GM21576 (cell line): ENCODE measurements around the gene ETV7.
A peak's percentile ranks its signal among the peaks of the same experiment; 100 is the strongest.
"Not testable (repeated sequence)": the region's sequence is repeated elsewhere in the genome, so short reads cannot be mapped to it uniquely, and the experiment has no call there.

Source experiments
- ATAC-seq: cut with Tn5 transposase; IDR thresholded peaks from one replicate; pipeline ENCODE4 v1.9.1; 2021; ENCODE audit warnings: mild to moderate bottlenecking, moderate library complexity; ENCODE audit not compliant: unreplicated experiment

ETV7 gene

DNA sequence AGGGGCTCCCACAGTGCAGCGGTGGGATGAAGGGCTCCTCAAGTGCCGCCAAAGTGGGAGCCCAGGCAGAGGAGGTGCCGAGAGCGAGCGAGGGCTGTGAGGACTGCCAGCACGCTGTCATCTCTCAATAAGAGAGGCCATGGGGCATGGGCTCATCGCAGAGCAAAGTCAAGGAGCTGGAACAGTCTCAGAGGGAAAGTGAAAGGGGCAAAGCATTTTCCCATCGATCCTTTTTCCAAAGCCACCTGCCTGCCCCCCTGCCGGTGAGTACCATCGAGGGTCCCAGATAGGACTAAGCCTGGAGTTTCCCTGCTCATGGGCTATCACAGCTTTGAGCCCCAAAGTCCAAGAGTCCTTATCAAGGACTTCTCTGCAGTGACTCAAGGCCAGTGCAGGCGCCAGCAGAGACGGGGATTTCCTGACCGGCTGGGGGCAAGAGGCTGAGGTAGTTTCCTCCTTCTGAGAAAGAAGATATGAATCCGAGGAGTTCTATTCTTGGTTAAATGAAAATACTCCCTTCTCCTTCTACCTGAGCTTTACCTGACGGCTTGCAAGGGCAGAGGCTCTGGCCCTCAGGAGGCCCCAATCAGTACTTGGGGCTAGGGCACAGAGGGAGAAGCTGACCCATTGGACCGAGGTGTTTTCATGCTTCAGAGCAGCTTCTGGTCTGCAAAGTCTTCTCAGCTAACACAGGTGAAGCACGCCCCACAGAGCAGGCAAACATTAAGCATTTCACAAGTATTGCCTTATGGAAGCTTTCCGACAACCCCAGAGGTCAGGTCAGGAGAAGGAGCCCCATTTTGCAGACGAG is 22.6 kb downstream of the ETV7 start:
- ATAC-seq, result no peak

GRCh38 chr6:36364061-36364635 is 23.3 kb downstream of the ETV7 start:
- not testable (repeated sequence) for ATAC-seq

DNA sequence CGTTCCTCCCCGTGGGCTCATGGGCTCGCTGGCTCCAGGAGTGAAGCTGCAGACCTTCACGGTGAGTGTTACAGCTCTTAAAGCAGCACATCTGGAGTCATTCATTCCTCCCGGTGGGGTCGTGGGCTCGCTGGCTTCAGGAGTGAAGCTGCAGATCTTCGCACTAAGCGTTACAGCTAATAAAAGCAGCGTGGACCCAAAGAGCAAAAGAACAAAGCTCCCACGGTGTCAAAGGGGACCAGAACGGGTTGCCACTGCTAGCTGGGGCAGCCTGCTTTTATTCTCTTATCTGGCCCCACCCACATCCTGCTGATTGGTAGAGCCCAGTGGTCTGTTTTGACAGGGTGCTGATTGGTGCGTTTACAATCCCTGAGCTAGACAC is 24.1 kb downstream of the ETV7 start:
- not testable (repeated sequence) for ATAC-seq

DNA sequence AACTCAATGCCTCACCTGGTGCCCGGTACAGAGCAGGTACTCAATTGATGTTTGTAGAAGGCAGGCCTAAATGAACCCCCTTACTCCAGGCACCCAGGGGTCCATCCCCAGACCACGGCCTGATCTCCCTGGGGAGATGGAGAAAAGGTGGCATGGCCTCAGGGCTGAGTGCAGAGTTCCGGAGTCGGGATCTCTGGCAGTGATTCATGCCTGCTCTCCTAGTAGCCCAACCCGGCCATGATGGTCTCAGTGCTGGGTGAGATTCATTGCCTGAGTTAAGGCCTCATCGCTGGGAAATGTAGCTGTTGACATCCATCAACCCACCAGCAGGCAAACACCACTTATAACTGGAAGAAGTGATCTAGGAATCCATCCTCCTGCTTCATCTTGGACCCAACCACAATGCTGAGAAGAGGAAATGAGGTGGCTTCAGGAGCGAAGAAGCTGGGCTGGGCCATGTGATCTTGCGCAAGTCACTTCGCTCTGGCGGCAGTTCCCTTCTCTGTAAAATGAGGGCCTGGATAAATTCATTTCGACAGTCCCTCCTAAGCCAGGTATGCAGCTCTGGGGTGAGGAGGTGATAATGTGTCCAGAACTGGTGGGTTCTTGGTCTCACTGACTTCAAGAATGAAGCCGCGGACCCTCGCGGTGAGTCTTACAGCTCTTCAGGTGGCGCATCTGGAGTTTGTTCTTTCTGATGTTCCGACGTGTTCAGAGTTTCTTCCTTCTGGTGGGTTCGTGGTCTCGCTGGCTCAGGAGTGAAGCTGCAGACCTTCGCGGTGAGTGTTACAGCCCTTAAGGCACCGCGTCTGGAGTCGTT is 24.7 kb downstream of the ETV7 start:
- ATAC-seq, result no peak

GRCh38 chr6:36361071-36361470 is 26.4 kb downstream of the ETV7 start:
- no peak for ATAC-seq

GRCh38 chr6:36360241-36361054 is 27.0 kb downstream of the ETV7 start:
- ATAC-seq, result peak; percentile 46

DNA sequence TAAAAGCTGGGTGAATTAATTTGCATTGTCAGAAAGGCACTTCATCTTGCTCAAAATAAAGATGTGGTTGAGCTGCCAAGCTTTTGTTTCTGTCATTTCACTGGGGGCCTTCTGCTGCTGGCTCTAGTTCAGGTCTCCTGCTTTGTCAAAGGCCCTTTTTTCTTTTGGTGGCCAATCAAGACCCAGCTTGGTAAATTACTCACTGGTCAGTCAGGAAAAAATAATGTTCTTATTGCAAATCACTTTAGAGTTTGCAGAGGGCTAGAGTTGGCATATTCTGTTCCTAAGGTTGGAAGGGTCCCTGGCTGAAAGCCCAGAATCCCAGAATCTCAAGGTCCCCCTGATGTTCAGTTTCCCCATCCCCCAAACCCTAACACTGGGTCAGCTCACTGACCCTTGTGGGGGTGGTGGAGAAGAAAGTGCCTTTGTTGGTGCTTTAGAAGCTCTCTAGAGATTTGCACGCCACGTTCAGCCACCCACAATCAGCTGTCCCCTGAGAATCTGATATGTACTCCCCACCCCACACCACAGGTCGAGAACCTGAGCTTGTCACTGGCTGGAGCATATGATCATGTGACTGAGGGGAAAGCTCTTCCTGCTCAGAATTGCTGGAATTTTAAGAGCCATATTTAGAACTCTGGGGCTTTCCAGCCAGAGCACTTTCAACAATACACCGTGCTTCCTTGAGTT is 29.1 kb downstream of the ETV7 start:
- no peak for ATAC-seq

- ATAC-seq, result no peak
Measured at GRCh38 chr6:36357872-36358225, 29.6 kb downstream of the ETV7 start.

DNA sequence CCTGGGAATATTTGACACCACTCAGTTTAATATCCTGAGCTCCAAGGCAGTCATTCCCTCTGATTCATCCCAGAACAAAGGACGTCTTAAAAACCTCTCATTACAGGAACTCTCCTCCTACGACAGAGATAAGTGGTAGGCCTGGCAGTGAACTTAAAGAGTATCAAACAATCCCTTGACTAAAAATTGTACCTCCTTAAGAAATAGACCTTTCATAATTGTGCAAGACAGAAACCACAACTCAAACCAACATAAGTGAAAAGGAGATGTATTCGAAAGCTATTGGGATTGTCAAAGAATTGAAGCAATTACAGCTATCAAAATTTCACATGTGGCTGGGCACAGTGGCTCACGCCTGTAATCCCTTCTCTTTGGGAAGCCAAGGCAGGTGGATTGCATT is 31.6 kb downstream of the ETV7 start:
- ATAC-seq, result no peak

- no peak for ATAC-seq
Measured at GRCh38 chr6:36353411-36353915, 34.0 kb downstream of the ETV7 start.

GRCh38 chr6:36352477-36353157 is 34.9 kb downstream of the ETV7 start:
- no peak for ATAC-seq

DNA sequence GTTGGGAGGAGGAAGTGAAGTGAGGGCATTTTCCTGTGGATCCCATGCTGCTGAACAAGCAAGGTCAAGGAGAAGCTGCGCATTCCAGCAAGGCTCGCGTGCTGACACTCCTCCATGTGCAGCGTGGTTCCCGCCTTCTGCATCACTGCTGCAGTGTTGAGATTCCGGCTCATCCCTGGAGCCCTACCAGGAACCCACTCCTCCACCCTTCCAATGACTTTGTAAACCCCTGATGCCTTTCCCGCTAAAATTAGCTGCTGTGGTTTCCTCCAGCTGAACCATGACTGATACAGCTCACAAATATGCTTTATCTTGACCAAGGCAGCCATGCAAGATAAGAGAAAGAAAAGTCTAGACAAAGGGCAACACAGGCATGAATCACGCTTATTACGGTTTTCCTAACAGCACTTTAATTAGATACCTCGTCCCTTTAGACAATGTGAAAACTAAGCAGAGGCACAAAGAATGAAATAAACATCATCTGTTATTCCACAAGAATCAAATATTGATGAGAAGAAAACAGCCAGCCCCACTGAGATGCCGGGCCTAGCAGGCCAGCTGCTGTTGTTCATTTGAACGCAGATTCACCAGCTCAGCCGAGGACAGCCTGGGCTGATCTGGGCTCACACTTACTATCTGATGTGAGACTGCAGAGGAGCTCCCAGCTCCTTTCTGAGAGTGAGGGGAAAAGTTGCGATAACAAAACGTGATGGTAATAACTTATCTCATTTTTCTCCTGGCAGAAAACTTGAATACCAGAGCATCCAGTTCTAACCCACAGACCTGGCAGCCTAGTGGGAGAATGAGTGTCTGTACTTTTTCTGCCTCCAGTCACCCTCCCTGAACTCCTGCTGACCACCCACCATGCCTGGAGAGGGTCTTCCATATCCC is 36.5 kb downstream of the ETV7 start:
- ATAC-seq, result no peak

DNA sequence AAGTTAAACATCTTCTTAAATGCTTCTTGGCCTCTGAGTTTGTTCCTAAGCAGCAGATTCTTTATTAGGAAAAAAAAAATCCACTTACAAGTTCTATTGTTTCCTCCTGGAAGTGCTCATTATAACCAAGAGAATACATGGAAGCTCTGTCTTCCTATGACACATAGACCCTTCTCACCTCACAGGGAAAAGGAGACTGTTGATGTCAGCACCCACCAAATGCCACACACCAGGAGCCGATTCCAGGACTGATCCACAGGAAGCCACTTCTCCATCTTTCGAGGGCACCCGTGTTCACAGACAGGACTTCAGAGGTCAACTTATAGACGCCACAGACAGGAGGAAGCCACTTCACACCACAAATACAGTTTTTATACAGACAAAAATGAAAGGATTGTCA is 37.4 kb downstream of the ETV7 start:
- no peak for ATAC-seq

GRCh38 chr6:36349240-36349639 is 38.2 kb downstream of the ETV7 start:
- ATAC-seq, result no peak

- no peak for ATAC-seq
Measured at GRCh38 chr6:36347621-36348020, 39.8 kb downstream of the ETV7 start.

DNA sequence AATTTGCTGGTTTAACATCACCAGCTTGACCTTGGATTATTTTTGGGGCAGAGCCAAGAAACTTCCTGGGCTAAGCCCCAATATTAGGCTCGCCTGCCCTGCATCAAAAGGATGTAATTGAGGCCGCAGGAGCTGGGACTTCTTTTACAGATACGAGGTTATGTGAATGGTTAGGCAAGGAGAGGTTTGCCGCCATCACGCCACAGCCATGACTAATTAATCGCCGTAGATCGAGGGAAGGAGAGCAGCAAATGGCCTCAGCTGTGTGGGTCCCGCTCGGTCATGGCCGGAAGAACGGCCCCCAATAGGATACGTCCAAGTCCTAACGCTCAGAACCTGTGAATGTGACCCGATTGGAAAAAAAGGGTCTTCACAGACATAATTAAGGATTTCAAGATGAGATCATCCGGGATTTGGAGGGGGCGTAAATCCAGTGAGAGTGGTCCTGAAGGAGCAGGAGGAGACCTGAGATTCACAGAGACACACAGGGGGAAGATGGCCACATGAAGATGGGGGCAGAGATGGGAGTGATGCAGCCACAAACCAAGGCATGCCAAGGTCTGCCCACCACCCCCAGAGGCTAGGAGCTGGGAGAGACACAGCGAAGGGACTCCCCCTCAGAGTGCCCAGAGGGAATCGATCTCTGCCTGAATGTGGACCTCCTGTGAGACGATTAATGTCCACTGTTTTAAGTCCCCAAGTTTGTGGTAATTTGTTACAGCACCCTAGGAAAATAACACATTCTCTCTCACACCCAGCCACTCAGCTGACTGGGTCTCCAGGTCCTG is 40.8 kb downstream of the ETV7 start:
- ATAC-seq, result no peak

DNA sequence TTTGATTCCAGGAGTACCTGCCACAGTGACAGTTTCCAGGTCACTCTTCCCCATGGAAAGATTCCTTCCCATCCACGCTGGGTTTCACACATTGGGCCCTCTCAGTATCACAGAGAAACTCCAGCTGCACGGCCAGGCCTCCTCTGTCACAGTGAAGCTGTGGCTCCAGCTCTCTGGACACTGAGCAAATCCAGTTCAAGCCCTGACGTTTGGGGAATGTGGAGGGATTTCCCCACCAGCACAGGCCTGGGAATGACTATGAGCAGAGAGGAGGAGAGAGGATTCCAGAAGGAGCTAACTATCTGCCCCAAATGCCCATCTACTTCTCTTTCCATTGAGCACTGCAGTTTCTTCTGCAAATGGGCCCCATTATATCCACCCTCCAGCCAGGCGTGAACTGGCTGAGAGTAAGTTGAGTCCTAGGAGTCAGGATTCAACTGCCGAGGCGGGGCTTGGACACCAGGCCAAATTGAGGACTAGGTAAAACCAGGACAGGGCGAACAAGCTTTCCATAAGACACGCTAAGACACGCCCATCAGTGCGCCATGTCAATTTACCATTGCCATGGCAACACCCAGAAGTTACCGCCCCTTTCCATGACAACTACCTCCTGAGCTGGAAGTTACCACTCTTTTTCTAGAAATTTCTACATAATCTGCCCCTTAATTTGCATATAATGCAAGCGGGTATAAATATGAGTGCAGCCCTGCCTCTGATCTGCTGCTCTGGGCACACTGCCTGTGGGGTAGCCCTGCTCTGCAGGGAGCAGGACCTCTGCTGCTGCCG is 41.6 kb downstream of the ETV7 start:
- ATAC-seq, result no peak
